GM10266 (cell line): Measurements from ENCODE around the gene CCDC120.

Experiments
- DNase-seq: peaks from one replicate; pipeline ENCODE4 v3.0.0; 2012; ENCODE audit errors: extremely low spot score
- TF ChIP-seq, protein P1 (sequence below): IDR thresholded peaks from 2 replicates; pipeline ENCODE4 v1.5.1; 2012; ENCODE audit warnings: mild to moderate bottlenecking, low read depth; ENCODE audit not compliant: control insufficient read depth, insufficient read depth; ENCODE audit errors: missing control alignments

Gene CCDC120

DNA sequence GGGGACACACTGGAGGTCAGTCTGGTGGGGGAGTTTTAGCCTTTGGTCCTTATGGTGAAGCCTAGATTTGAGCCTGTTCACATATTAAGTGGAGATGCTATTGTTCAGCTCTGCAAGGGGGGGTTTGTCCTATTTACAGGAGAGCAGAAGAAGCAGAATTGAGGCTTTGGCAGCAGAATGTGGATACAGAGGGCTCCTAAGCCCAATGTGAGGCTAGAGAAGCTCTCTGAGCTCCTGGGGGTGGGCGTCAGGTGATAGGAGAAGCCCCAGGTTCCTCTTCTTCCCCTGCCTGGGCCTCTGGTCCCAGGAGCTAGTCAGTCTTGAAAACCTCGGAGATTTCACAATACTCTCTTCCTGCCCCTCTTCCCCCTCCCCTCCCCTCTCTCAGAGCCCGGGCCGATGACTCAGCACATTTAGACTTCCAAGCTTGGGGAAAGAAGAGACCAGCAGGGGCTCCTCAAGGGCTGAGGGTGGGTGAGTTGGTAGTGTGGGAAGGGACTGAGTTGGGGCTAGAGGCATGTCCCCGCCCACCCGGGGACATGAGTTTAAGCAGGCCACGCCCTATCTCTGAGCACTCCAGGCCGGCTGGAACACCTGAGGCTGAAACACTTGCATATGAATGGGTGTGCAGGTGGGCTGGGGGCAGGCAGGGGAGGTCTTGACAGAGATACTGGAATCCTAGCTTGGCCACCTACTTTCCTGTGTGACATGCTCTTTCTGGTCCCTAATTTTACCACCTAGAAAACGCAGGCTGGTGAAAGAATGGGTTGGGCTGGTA is 19.0 kb upstream of the CCDC120 start:
- TF ChIP-seq, protein P1, sequence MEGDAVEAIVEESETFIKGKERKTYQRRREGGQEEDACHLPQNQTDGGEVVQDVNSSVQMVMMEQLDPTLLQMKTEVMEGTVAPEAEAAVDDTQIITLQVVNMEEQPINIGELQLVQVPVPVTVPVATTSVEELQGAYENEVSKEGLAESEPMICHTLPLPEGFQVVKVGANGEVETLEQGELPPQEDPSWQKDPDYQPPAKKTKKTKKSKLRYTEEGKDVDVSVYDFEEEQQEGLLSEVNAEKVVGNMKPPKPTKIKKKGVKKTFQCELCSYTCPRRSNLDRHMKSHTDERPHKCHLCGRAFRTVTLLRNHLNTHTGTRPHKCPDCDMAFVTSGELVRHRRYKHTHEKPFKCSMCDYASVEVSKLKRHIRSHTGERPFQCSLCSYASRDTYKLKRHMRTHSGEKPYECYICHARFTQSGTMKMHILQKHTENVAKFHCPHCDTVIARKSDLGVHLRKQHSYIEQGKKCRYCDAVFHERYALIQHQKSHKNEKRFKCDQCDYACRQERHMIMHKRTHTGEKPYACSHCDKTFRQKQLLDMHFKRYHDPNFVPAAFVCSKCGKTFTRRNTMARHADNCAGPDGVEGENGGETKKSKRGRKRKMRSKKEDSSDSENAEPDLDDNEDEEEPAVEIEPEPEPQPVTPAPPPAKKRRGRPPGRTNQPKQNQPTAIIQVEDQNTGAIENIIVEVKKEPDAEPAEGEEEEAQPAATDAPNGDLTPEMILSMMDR = no peak
- peak; percentile 46 for DNase-seq

DNA sequence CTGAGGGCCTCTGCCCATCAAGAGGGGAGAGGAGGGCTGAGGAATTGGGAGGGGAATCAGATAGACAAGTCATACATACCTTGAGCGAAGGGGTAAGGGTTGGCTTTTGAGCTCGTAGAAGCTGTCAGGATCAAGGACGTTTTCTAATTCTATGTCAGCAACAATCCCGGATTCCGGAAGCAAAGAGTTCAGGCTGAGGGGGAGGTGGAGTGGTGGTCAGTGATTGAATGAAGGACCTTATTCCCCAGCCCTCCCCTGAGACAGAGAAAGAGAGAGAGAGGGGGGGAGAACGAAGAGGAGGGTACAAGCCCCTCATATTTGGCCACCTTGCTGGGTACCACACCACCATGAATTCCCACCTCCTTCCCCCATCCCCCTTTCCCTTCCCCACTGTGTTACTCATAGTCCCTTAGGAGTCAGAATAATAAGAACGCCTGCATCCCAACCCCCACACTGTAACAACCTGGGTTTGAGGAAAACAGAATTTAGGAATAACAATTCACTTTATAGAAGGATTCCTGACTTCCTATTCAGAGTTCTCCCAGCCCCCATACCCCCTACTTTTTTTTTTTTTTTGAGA is 18.3 kb upstream of the CCDC120 start:
- TF ChIP-seq, protein P1 = no peak
- no peak for DNase-seq

DNA sequence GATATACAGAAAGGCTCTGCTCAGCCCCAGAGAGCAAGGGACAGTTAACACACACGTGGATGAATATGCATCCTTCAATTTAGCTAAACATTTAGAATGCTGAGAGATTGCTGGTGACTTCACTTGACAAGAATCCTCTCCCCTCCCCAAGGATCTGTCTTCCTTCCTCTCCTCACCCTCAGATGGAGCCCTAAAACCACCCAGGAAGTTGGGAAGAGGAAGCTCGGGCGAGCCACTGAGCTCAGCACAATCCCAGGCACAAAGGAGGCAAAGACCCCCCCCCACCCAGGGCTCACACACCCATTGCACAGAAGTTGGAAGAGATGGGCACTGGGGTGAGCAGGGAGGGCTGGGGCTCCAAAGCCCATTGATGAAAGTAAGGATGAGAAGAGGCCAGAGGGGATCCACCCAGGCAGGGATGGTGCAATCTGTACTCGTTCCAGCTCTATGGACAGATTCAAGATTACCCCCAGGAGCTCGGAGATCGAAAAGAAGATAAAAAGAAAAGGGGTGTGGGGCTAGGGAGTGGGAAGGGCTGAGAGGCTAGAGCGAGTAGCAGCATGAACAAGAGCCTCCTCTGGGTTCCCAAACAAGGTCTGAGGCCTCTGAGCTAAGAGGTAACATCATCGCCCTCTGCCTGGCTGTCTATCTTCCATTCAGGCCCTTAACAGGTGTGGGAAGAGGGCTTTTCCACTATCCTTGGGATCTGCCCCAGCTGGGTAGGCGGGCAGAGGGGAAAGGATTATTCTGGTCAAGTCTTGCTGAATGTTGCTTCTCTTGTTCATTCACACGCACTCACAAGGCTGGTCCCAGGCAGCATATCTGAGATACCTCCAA is 16.8 kb upstream of the CCDC120 start:
- no peak for DNase-seq
- TF ChIP-seq, protein P1 = no peak

DNA sequence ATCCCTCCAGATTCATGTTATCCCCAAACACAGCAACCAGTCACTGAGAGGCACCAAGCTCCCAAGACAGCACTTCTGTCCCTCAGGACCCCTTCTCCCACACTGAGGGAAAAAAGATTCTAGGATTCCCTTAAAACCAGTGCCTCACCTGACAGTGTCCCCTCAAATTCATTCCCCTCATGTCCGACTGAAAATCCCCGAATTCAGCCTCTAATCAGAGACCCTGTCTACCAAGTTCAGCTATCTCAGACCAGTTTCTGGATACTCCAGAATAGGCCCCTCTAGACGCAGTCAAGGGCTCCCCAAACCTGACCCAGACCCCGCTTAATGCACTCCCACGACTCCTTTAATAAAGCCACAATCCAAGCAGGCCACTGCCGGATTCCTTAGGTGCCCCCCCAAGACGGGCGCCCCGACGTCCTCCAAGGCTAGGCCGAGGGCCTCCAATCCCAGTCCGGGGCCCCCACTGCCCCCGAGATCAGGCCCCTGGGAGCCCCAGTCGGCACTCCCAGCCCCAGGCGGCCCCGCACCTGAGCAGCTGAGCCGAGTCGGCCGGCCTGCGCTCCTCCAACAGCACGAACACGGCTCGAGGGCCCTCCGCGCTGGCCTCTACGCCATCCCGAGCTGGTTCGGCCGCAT is 16.1 kb upstream of the CCDC120 start:
- DNase-seq = no peak
- TF ChIP-seq, protein P1 = no peak

DNA sequence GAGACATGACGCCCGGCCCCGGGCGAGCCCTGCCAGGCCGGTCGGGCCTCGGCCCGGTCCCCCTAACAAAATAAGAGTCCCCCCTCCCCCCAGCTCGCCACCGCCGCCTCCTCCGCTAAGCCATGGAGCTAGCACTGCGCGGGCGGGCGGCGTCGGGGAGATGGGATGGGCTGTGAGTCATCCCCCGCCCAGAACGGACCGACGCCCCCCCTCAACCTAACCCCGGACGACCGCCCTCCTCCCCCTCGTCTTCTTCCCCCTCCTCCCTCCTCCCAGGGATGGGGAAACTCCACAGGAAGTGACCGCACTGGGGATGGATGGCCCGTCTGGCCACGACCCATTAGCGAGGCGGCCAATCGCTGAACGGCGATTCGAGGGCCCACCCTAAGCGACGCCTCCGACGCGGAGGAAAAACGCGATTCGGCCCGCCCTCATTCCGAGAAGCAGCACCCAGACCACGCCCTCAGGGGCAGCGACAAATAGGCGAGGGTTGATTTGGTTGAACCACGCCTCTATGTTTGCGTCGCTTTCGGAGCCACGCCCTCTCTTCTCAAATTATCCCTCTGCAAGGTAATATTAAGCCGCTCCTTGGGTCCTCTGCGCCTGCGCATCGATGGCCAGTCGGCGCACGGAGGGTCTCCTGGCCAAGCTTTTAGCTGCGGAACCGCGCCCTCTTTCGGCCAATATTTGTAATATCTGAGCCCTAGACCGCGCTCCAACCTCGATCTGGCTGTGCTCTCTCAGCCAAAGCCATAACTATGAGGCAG is 15.4 kb upstream of the CCDC120 start, which contains the start of gene TFE3:
Gene TFE3 (minus strand): TSS at position 138 of the 767 bp plus-strand sequence. CDS start 131 bp downstream, at position 7.
- TF ChIP-seq, protein P1 = peak; percentile 63
- DNase-seq = peak; percentile 90

DNA sequence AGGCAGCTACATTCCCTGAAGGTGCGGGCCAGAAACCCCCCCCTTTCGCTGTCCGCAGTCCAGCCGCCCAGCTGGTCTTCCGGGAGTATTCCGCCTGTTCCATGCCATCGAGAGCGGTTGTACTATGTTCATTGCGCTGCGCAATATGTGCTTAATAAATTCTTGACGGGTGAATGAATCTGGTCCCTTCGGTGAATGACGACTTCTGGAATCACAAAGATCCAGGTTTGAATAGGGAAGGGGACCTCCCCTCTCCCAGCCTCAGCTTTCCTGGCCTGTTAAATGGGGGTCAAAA is 14.9 kb upstream of the CCDC120 start:
- TF ChIP-seq, protein P1 = no peak

More for the DNA sequence above, 14.9 kb upstream of the CCDC120 start:
- DNase-seq = no peak
